SK-N-SH (cell line): ENCODE results near the gene INTS12. TPM values are rescaled to one million over a fixed set of nuclear protein-coding genes. Genes with fewer than 3 reads are reported as not detected.

ENCODE experiments used
- CTCF ChIA-PET: fragments of 300-600, 350-600 bp; formaldehyde crosslinking; extraction: SDS; loops from one replicate; lab custom pipeline; 2021; lab: Yijun Ruan, JAX
- POLR2A ChIA-PET: fragments of 350-600 bp; sonication (Branson Sonifier 250); formaldehyde crosslinking; extraction: SDS; loops from one replicate; lab custom pipeline; 2020; ENCODE audit warnings: antibody characterized with exemption, inconsistent platforms; lab: Yijun Ruan, JAX
- DNase-seq: peaks from one replicate; pipeline ENCODE4 v3.0.0; 2012
- H2AFZ ChIP-seq: fragments of 200-600 bp; sonication (generic); 2 replicates; pipeline ENCODE4 v1.8.1; 2016; ENCODE audit warnings: antibody characterized with exemption, mild to moderate bottlenecking, low read depth
- H3F3A ChIP-seq: fragments of 200-600 bp; sonication (generic); replicated peaks from 2 replicates; pipeline ENCODE3; 2016; ENCODE audit warnings: antibody characterized with exemption, mild to moderate bottlenecking; ENCODE audit not compliant: insufficient read depth
- H3K27ac ChIP-seq, 2 experiments: fragments of 200-500 bp in 1 of 2; fragments of 200-600 bp in 1 of 2; sonication (Bioruptor generic) in 1 of 2; sonication (generic), shearing (Covaris generic) in 1 of 2; 2 replicates each; pipeline versions ENCODE4 v1.5.1 to v1.6.1; 2014 to 2016; ENCODE audit warnings: low read depth in 2 of 2, inconsistent platforms in 1 of 2, low read length in 1 of 2, mild to moderate bottlenecking in 1 of 2, mixed read lengths in 1 of 2
- H3K27me3 ChIP-seq: fragments of 200-600 bp; sonication (generic), shearing (Covaris generic); 2 replicates; pipeline ENCODE4 v1.6.1; 2016; ENCODE audit warnings: mixed run types; ENCODE audit not compliant: insufficient read depth
- H3K36me3 ChIP-seq, 2 experiments: fragments of 200-500 bp in 1 of 2; fragments of 200-600 bp in 1 of 2; sonication (Bioruptor generic) in 1 of 2; sonication (generic) in 1 of 2; replicated peaks in 1 of 2; 2 replicates each; pipeline versions ENCODE3 to v1.5.1; 2014 to 2016; ENCODE audit warnings: low read length in 1 of 2, mild to moderate bottlenecking in 1 of 2; ENCODE audit not compliant: insufficient read depth in 2 of 2, control insufficient read depth in 1 of 2
- H3K4me1 ChIP-seq, 2 experiments: fragments of 200-500 bp in 1 of 2; fragments of 200-600 bp in 1 of 2; sonication (Bioruptor generic) in 1 of 2; sonication (generic), shearing (Covaris generic) in 1 of 2; 2 replicates each; pipeline versions ENCODE4 v1.5.1 to v1.6.1; 2014 to 2016; ENCODE audit warnings: low read depth in 1 of 2, low read length in 1 of 2, mixed run types in 1 of 2; ENCODE audit not compliant: insufficient read depth in 2 of 2, control insufficient read depth in 1 of 2
- H3K4me2 ChIP-seq: fragments of 200-600 bp; sonication (generic), shearing (Covaris generic); 2 replicates; pipeline ENCODE4 v1.6.1; 2017; ENCODE audit warnings: mixed run types
- H3K4me3 ChIP-seq, 2 experiments: fragments of 200-500 bp in 1 of 2; fragments of 200-600 bp in 1 of 2; sonication (Bioruptor generic) in 1 of 2; sonication (generic), shearing (Covaris generic) in 1 of 2; 2 replicates each; pipeline versions ENCODE4 v1.5.1 to v1.8.1; 2014 to 2016; ENCODE audit warnings: low read depth in 2 of 2, inconsistent platforms in 1 of 2, low read length in 1 of 2, mild to moderate bottlenecking in 1 of 2, mixed read lengths in 1 of 2, moderate library complexity in 1 of 2
- H3K79me2 ChIP-seq: fragments of 200-600 bp; sonication (generic); 2 replicates; pipeline ENCODE4 v1.8.1; 2017; ENCODE audit warnings: mild to moderate bottlenecking; ENCODE audit not compliant: insufficient read depth
- H3K9ac ChIP-seq: fragments of 200-600 bp; sonication (generic); 2 replicates; pipeline ENCODE4 v1.6.1; 2017; ENCODE audit warnings: mixed run types
- H3K9me2 ChIP-seq: fragments of 200-600 bp; sonication (generic); 2 replicates; pipeline ENCODE4 v1.6.1; 2017; ENCODE audit warnings: mixed run types
- H3K9me3 ChIP-seq: fragments of 200-600 bp; sonication (generic); 2 replicates; pipeline ENCODE4 v1.6.1; 2017; ENCODE audit warnings: mixed run types, mild to moderate bottlenecking, moderate library complexity
- H4K20me1 ChIP-seq: fragments of 200-600 bp; sonication (generic); 2 replicates; pipeline ENCODE4 v1.6.1; 2017; ENCODE audit warnings: mild to moderate bottlenecking, mixed run types; ENCODE audit not compliant: insufficient read depth
- EP300 ChIP-seq, 2 experiments: IDR thresholded peaks; 2 replicates each; pipeline versions ENCODE4 v1.4.0 to v1.6.1; 2012; ENCODE audit warnings: borderline replicate concordance in 1 of 2, low read depth in 1 of 2, low read length in 1 of 2
- EZH2phosphoT487 ChIP-seq: fragments of 200-600 bp; sonication (generic); IDR thresholded peaks from 2 replicates; pipeline ENCODE4 v1.6.1; 2017; ENCODE audit warnings: low read depth, mixed run types, mild to moderate bottlenecking, antibody characterized with exemption, moderate library complexity, borderline replicate concordance
- FOXM1 ChIP-seq: IDR thresholded peaks from 2 replicates; pipeline ENCODE4 v1.4.0; 2012; ENCODE audit warnings: low read depth, mild to moderate bottlenecking
- GATA2 ChIP-seq: sonication (generic); formaldehyde crosslinking; IDR thresholded peaks from 2 replicates; pipeline ENCODE4 v1.5.0; 2020; ENCODE audit warnings: mild to moderate bottlenecking, missing genetic modification reagents
- JUND ChIP-seq: IDR thresholded peaks from 2 replicates; pipeline ENCODE4 v1.4.0; 2012
- NRF1 ChIP-seq: IDR thresholded peaks from 2 replicates; pipeline ENCODE4 v1.6.1; 2012; ENCODE audit warnings: low read depth, mild to moderate bottlenecking, low read length
- POLR2AphosphoS5 ChIP-seq: IDR thresholded peaks from 2 replicates; pipeline ENCODE4 v1.6.1; 2012; ENCODE audit warnings: low read depth, low read length
- RAD21 ChIP-seq: IDR thresholded peaks from 2 replicates; pipeline ENCODE4 v1.6.1; 2012; ENCODE audit warnings: mild to moderate bottlenecking, low read length
- RCOR1 ChIP-seq: fragments of 150-350 bp; IDR thresholded peaks from 2 replicates; pipeline ENCODE4 v1.6.1; 2017; ENCODE audit warnings: antibody characterized with exemption, low read length
- RFX5 ChIP-seq: IDR thresholded peaks from 2 replicates; pipeline ENCODE4 v1.6.1; 2012; ENCODE audit warnings: mild to moderate bottlenecking, improper control_type of control experiment, low read length
- SIN3A ChIP-seq: IDR thresholded peaks from 2 replicates; pipeline ENCODE4 v1.6.1; 2012; ENCODE audit warnings: low read depth, mild to moderate bottlenecking, low read length, moderate library complexity, borderline replicate concordance
- SMC3 ChIP-seq: IDR thresholded peaks from 2 replicates; pipeline ENCODE4 v1.6.1; 2012; ENCODE audit warnings: low read depth, low read length, improper control_type of control experiment
- TAF1 ChIP-seq: IDR thresholded peaks from 2 replicates; pipeline ENCODE4 v1.6.1; 2012; ENCODE audit warnings: low read depth, mild to moderate bottlenecking, low read length, moderate library complexity, borderline replicate concordance
- YY1 ChIP-seq: IDR thresholded peaks from 2 replicates; pipeline ENCODE4 v1.4.0; 2012; ENCODE audit warnings: low read depth, mild to moderate bottlenecking
- polyA plus RNA-seq, 3 experiments: library from polyadenylated mRNA; depleted of rRNA; stranded (reverse); fragments of >200 nt; gene quantifications; 2 replicates each; pipeline ENCODE4 v1.2.3, GENCODE V29; 2012
- TF ChIP-seq, protein P1 (sequence below): fragments of 150-350 bp; IDR thresholded peaks from 2 replicates; pipeline ENCODE4 v1.6.1; 2017; ENCODE audit warnings: antibody characterized with exemption, low read length, low read depth, borderline replicate concordance
- TF ChIP-seq, protein P2 (sequence below): IDR thresholded peaks from 2 replicates; pipeline ENCODE4; 2012
- TF ChIP-seq, protein P3 (sequence below): IDR thresholded peaks from 2 replicates; pipeline ENCODE4 v1.4.0; 2012; ENCODE audit warnings: low read depth, borderline replicate concordance
- TF ChIP-seq, protein P4 (sequence below): IDR thresholded peaks from 2 replicates; pipeline ENCODE4 v1.6.1; 2012; ENCODE audit warnings: mild to moderate bottlenecking, low read depth, low read length, moderate library complexity

The INTS12 gene
- polyA plus RNA-seq, 1 of the 3 experiments (the other 2 are of a cell fraction): 25.1 TPM

DNA sequence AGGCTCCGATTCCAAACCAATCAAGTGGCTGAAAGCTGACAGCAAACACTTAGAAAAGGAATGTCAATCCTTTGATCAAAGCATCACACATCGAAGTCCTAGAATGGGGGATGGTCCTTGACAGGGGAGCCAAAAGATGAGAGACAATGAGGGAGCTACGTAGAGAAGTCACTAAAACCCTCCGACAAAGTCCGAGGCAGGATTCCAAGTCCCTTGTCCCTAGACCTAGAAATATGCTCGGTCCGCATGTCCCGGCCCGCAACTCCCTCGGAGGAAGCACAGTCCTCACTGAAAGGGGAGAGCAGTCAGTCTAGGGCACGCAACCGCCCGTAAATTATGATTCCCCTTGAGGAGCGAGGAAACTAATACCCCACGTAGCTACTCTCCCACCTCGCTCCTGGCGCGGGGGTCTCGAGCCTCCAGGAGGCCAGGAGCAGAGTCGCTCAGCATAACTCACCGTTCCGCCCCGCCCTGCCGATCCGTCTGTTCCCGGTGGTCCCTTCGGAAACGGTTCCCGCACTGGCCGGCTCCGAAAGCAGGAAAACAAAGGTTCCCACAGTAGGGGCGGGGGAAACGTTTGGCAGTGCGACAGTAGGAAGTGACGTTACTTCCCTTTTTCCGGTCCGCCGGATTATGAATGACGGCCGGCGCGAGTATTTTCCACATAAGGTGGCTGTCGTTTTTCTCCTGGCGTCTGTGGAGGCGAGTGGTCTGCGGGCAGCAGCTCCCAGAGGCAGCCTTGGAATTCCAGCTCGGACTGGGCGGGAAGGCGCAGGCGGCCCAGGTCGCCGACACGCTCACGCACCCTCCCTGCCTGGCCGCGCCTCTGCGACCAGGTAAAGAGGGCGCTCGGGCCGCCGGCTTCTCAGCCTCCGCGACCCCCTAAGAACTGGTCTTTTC, at the start of gene INTS12, which contains the start of gene GSTCD (continued):
- TF ChIP-seq EZH2phosphoT487: no peak
- TF ChIP-seq JUND: 0 out of 2 replicates have a peak, but pooled peaks have one; percentile 20
- TF ChIP-seq, protein P1, sequence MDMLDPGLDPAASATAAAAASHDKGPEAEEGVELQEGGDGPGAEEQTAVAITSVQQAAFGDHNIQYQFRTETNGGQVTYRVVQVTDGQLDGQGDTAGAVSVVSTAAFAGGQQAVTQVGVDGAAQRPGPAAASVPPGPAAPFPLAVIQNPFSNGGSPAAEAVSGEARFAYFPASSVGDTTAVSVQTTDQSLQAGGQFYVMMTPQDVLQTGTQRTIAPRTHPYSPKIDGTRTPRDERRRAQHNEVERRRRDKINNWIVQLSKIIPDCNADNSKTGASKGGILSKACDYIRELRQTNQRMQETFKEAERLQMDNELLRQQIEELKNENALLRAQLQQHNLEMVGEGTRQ: 0 out of 2 replicates have a peak, but pooled peaks have one; percentile 18
- TF ChIP-seq, protein P2, sequence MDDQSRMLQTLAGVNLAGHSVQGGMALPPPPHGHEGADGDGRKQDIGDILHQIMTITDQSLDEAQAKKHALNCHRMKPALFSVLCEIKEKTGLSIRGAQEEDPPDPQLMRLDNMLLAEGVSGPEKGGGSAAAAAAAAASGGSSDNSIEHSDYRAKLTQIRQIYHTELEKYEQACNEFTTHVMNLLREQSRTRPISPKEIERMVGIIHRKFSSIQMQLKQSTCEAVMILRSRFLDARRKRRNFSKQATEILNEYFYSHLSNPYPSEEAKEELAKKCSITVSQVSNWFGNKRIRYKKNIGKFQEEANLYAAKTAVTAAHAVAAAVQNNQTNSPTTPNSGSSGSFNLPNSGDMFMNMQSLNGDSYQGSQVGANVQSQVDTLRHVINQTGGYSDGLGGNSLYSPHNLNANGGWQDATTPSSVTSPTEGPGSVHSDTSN: peak; percentile 60; the same call in 1 of the 2 replicates
- no peak for TF ChIP-seq RAD21
- TF ChIP-seq, protein P3, sequence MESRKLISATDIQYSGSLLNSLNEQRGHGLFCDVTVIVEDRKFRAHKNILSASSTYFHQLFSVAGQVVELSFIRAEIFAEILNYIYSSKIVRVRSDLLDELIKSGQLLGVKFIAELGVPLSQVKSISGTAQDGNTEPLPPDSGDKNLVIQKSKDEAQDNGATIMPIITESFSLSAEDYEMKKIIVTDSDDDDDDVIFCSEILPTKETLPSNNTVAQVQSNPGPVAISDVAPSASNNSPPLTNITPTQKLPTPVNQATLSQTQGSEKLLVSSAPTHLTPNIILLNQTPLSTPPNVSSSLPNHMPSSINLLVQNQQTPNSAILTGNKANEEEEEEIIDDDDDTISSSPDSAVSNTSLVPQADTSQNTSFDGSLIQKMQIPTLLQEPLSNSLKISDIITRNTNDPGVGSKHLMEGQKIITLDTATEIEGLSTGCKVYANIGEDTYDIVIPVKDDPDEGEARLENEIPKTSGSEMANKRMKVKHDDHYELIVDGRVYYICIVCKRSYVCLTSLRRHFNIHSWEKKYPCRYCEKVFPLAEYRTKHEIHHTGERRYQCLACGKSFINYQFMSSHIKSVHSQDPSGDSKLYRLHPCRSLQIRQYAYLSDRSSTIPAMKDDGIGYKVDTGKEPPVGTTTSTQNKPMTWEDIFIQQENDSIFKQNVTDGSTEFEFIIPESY: peak; percentile 58; the same call in 1 of the 2 replicates
- TF ChIP-seq SIN3A: peak; percentile 98; the same call in 1 of the 2 replicates
- peak; percentile 54 to 66; a peak in 2 of 4 replicates for TF ChIP-seq EP300 (IDR thresholded peaks at IDR 0.05; ENCODE audit: borderline replicate concordance in 1 of 2, low read depth in 1 of 2, low read length in 1 of 2)
- TF ChIP-seq YY1: peak; percentile 81

DNA sequence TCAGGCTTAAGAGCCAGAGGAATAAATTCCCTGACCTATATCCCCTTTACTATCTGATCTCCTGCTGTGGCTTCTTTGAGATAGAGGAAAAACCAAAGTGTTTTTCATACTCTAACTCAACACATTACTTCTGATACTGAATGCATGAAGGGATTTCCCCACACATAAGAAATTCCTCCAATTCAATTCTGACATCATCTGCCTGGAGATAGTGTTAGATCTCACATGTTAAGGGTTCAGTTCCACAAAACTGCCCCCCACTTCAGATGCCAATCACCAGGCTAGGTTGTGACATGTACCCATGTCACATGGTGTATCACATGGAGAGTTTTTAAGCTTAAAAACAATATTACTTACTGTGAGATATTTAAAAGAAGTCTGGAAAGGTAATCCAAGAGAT, 46.9 kb upstream of the INTS12 start:
- H3K36me3 ChIP-seq: no peaks in the 10 kb centered on the region
- no peak overlapping the region for H3K27ac ChIP-seq
- DNase-seq: no peak
- no peak overlapping the region for H3K4me2 ChIP-seq
- no peak overlapping the region for H3K9ac ChIP-seq
- no peaks in the 10 kb centered on the region for H3K4me1 ChIP-seq
- H3K4me3 ChIP-seq: no peak overlapping the region
- H3K9me3 ChIP-seq: no peaks in the 10 kb centered on the region
- H3F3A ChIP-seq: no peaks in the 10 kb centered on the region
- ChIA-PET CTCF (no interaction called here), POLR2A (no interaction called here)
- H3K27me3 ChIP-seq: no peaks in the 10 kb centered on the region
- no peaks in the 10 kb centered on the region for H3K9me2 ChIP-seq
- H2AFZ ChIP-seq: no peak overlapping the region
- TF ChIP-seq SMC3 (no peak), NRF1 (no peak), RCOR1 (no peak), SIN3A (no peak), GATA2 (CRISPR knock-in tag) (no peak), RFX5 (no peak), FOXM1 (no peak), TAF1 (no peak), POLR2AphosphoS5 (no peak), EZH2phosphoT487 (no peak), EP300 (IDR thresholded peaks at IDR 0.05; ENCODE audit: borderline replicate concordance in 1 of 2, low read depth in 1 of 2, low read length in 1 of 2) (no peak)
- TF ChIP-seq, protein P4, sequence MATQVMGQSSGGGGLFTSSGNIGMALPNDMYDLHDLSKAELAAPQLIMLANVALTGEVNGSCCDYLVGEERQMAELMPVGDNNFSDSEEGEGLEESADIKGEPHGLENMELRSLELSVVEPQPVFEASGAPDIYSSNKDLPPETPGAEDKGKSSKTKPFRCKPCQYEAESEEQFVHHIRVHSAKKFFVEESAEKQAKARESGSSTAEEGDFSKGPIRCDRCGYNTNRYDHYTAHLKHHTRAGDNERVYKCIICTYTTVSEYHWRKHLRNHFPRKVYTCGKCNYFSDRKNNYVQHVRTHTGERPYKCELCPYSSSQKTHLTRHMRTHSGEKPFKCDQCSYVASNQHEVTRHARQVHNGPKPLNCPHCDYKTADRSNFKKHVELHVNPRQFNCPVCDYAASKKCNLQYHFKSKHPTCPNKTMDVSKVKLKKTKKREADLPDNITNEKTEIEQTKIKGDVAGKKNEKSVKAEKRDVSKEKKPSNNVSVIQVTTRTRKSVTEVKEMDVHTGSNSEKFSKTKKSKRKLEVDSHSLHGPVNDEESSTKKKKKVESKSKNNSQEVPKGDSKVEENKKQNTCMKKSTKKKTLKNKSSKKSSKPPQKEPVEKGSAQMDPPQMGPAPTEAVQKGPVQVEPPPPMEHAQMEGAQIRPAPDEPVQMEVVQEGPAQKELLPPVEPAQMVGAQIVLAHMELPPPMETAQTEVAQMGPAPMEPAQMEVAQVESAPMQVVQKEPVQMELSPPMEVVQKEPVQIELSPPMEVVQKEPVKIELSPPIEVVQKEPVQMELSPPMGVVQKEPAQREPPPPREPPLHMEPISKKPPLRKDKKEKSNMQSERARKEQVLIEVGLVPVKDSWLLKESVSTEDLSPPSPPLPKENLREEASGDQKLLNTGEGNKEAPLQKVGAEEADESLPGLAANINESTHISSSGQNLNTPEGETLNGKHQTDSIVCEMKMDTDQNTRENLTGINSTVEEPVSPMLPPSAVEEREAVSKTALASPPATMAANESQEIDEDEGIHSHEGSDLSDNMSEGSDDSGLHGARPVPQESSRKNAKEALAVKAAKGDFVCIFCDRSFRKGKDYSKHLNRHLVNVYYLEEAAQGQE: no peak
- TF ChIP-seq, protein P1: no peak
- TF ChIP-seq, protein P2: no peak
- H3K79me2 ChIP-seq: no peaks in the 10 kb centered on the region
- no peaks in the 10 kb centered on the region for H4K20me1 ChIP-seq
